HEK293 (cell line): ENCODE data around the gene CTSE.

Experiments
- CTCF ChIA-PET: fragments of 350-600 bp; formaldehyde crosslinking; extraction: SDS; loops from one replicate; lab custom pipeline; 2021; ENCODE audit warnings: antibody characterized with exemption; lab: Yijun Ruan, JAX
- POLR2A ChIA-PET: fragments of 300-600 bp; formaldehyde crosslinking; extraction: SDS; loops from one replicate; lab custom pipeline; 2020; ENCODE audit warnings: antibody characterized with exemption, inconsistent platforms; lab: Yijun Ruan, JAX
- H3K27ac ChIP-seq: fragments of 200-500 bp; sonication (Bioruptor generic); 2 replicates; pipeline ENCODE4 v1.5.1; 2014; ENCODE audit warnings: low read depth, low read length, control low read depth, inconsistent platforms; ENCODE audit errors: extremely low read depth
- H3K36me3 ChIP-seq, 2 experiments: fragments of 200-500 bp in 1 of 2; sonication (Bioruptor generic) in 1 of 2; 1 replicate in 1 of 2; 2 replicates in 1 of 2; pipeline ENCODE4 v1.5.1; 2014 to 2017; ENCODE audit warnings: inconsistent platforms in 2 of 2, low read length in 2 of 2; ENCODE audit not compliant: control insufficient read depth in 2 of 2, insufficient read depth in 1 of 2
- H3K4me1 ChIP-seq: fragments of 200-500 bp; sonication (Bioruptor generic); 2 replicates; pipeline ENCODE4 v1.5.1; 2014; ENCODE audit warnings: mild to moderate bottlenecking, low read length, inconsistent platforms; ENCODE audit not compliant: control insufficient read depth, insufficient read depth
- H3K4me3 ChIP-seq: 2 replicates; pipeline ENCODE4 v1.5.1; 2011; ENCODE audit warnings: low read depth, mild to moderate bottlenecking, control low read depth, low read length, moderate library complexity
- H3K9me3 ChIP-seq: fragments of 200-500 bp; sonication (Bioruptor generic); 2 replicates; pipeline ENCODE4 v1.5.1; 2014; ENCODE audit warnings: low read depth, low read length, inconsistent platforms; ENCODE audit not compliant: control insufficient read depth, insufficient read depth
- GLIS2 ChIP-seq: fragments of 450-650 bp; formaldehyde crosslinking; IDR thresholded peaks from 2 replicates; pipeline ENCODE4 v1.5.1; 2016; ENCODE audit warnings: missing biosample characterization, missing genetic modification characterization
- SALL2 ChIP-seq: fragments of 450-650 bp; formaldehyde crosslinking; IDR thresholded peaks from 2 replicates; pipeline ENCODE4 v1.5.0; 2017; ENCODE audit warnings: missing biosample characterization, mild to moderate bottlenecking, missing genetic modification characterization, borderline replicate concordance
- YY2 ChIP-seq: fragments of 450-650 bp; formaldehyde crosslinking; IDR thresholded peaks from 2 replicates; pipeline ENCODE4 v1.5.1; 2016; ENCODE audit warnings: missing biosample characterization, missing genetic modification characterization
- ZBTB1 ChIP-seq: fragments of 450-650 bp; formaldehyde crosslinking; IDR thresholded peaks from 2 replicates; pipeline ENCODE4 v1.5.1; 2016; ENCODE audit warnings: missing biosample characterization, missing genetic modification characterization
- ZFP41 ChIP-seq: fragments of 450-650 bp; formaldehyde crosslinking; IDR thresholded peaks from 2 replicates; pipeline ENCODE4 v1.5.1; 2016; ENCODE audit warnings: missing biosample characterization, missing genetic modification characterization, borderline replicate concordance
- ZNF146 ChIP-seq: fragments of 450-650 bp; formaldehyde crosslinking; IDR thresholded peaks from 2 replicates; pipeline ENCODE4 v1.5.1; 2016; ENCODE audit warnings: missing biosample characterization, missing genetic modification characterization
- ZNF221 ChIP-seq: fragments of 450-650 bp; formaldehyde crosslinking; IDR thresholded peaks from 2 replicates; pipeline ENCODE4 v1.5.1; 2017; ENCODE audit warnings: missing biosample characterization, missing genetic modification characterization, borderline replicate concordance
- ZNF266 ChIP-seq: fragments of 450-650 bp; formaldehyde crosslinking; IDR thresholded peaks from 2 replicates; pipeline ENCODE4 v1.5.1; 2016; ENCODE audit warnings: missing biosample characterization, missing genetic modification characterization, low read depth
- ZNF37A ChIP-seq: fragments of 450-650 bp; IDR thresholded peaks from 2 replicates; pipeline ENCODE4 v1.5.1; 2018; ENCODE audit warnings: missing biosample characterization, missing genetic modification characterization
- ZNF473 ChIP-seq: fragments of 450-650 bp; formaldehyde crosslinking; IDR thresholded peaks from 2 replicates; pipeline ENCODE4 v1.5.1; 2017; ENCODE audit warnings: missing biosample characterization, missing genetic modification characterization
- ZNF626 ChIP-seq: fragments of 450-650 bp; sonication (Bioruptor Pico); formaldehyde crosslinking; IDR thresholded peaks from 2 replicates; pipeline ENCODE4 v1.5.1; 2018; ENCODE audit warnings: missing biosample characterization, missing genetic modification characterization, inconsistent platforms
- ZNF658 ChIP-seq: fragments of 450-650 bp; formaldehyde crosslinking; IDR thresholded peaks from 2 replicates; pipeline ENCODE4; 2016; ENCODE audit warnings: missing biosample characterization, missing genetic modification characterization
- ZNF677 ChIP-seq: fragments of 450-650 bp; IDR thresholded peaks from 2 replicates; pipeline ENCODE4 v1.5.0; 2018; ENCODE audit warnings: missing biosample characterization, mild to moderate bottlenecking, missing genetic modification characterization, moderate library complexity
- ZNF701 ChIP-seq: fragments of 450-650 bp; formaldehyde crosslinking; IDR thresholded peaks from 2 replicates; pipeline ENCODE4 v1.5.1; 2016; ENCODE audit warnings: missing biosample characterization, missing genetic modification characterization
- ZNF747 ChIP-seq: fragments of 450-650 bp; formaldehyde crosslinking; IDR thresholded peaks from 2 replicates; pipeline ENCODE4 v1.5.1; 2016; ENCODE audit warnings: missing biosample characterization, missing genetic modification characterization
- ZNF792 ChIP-seq: fragments of 450-650 bp; formaldehyde crosslinking; IDR thresholded peaks from 2 replicates; pipeline ENCODE4 v1.5.1; 2016; ENCODE audit warnings: missing biosample characterization, missing genetic modification characterization
- ZNF830 ChIP-seq: fragments of 450-650 bp; IDR thresholded peaks from 2 replicates; pipeline ENCODE4 v1.5.0; 2018; ENCODE audit warnings: missing biosample characterization, missing genetic modification characterization, low read depth, mild to moderate bottlenecking, moderate library complexity
- TF ChIP-seq, protein P1 (sequence below): fragments of 450-650 bp; formaldehyde crosslinking; IDR thresholded peaks from 2 replicates; pipeline ENCODE4 v1.5.1; 2016; ENCODE audit warnings: missing biosample characterization, missing genetic modification characterization, borderline replicate concordance
- TF ChIP-seq, protein P2 (sequence below): fragments of 450-650 bp; formaldehyde crosslinking; IDR thresholded peaks from 2 replicates; pipeline ENCODE4 v1.5.1; 2016; ENCODE audit warnings: missing biosample characterization, missing genetic modification characterization, borderline replicate concordance
- TF ChIP-seq, protein P3 (sequence below): fragments of 450-650 bp; formaldehyde crosslinking; IDR thresholded peaks from 2 replicates; pipeline ENCODE4 v1.5.1; 2016; ENCODE audit warnings: missing biosample characterization, missing genetic modification characterization

CTSE gene

DNA sequence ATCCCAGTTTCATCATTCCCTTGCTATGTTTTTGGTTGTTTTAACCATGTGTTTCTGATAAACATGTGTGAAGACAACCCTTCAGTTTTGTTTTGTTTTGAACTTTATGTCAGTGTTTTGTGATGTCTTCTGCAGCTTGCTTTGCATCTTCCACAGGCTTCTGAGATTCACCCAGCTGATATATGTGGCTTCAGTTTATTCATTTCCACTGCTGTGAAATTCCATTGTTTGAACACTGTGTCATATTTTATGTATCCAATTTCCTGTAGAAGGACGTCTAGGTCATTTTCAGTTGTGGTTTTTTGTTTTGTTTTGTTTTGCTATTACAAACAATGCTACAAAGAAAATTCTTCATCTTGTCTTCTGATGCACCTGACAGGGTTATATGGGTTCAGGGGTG, 53.2 kb downstream of the CTSE start:
- no peaks in the 10 kb centered on the region for H3K9me3 ChIP-seq
- no peaks in the 10 kb centered on the region for H3K4me1 ChIP-seq
- H3K27ac ChIP-seq, result no peak overlapping the region
- H3K4me3 ChIP-seq, result no peak overlapping the region
- ChIA-PET CTCF (interaction anchor here (0.6 to 4.5 kb wide), 5 partner anchors 14 to 312 kb away, joined by 3 to 39 read pairs (median 4); no protein-coding TSS in a partner anchor), POLR2A (no interaction called here)
- H3K36me3 ChIP-seq, result no peaks in the 10 kb centered on the region
- no peak for TF ChIP-seq ZNF792 (tag by site-specific recombination)
- TF ChIP-seq ZBTB1, result no peak
- no peak for TF ChIP-seq ZFP41 (tag by site-specific recombination)
- TF ChIP-seq SALL2, result no peak
- TF ChIP-seq, protein P1, sequence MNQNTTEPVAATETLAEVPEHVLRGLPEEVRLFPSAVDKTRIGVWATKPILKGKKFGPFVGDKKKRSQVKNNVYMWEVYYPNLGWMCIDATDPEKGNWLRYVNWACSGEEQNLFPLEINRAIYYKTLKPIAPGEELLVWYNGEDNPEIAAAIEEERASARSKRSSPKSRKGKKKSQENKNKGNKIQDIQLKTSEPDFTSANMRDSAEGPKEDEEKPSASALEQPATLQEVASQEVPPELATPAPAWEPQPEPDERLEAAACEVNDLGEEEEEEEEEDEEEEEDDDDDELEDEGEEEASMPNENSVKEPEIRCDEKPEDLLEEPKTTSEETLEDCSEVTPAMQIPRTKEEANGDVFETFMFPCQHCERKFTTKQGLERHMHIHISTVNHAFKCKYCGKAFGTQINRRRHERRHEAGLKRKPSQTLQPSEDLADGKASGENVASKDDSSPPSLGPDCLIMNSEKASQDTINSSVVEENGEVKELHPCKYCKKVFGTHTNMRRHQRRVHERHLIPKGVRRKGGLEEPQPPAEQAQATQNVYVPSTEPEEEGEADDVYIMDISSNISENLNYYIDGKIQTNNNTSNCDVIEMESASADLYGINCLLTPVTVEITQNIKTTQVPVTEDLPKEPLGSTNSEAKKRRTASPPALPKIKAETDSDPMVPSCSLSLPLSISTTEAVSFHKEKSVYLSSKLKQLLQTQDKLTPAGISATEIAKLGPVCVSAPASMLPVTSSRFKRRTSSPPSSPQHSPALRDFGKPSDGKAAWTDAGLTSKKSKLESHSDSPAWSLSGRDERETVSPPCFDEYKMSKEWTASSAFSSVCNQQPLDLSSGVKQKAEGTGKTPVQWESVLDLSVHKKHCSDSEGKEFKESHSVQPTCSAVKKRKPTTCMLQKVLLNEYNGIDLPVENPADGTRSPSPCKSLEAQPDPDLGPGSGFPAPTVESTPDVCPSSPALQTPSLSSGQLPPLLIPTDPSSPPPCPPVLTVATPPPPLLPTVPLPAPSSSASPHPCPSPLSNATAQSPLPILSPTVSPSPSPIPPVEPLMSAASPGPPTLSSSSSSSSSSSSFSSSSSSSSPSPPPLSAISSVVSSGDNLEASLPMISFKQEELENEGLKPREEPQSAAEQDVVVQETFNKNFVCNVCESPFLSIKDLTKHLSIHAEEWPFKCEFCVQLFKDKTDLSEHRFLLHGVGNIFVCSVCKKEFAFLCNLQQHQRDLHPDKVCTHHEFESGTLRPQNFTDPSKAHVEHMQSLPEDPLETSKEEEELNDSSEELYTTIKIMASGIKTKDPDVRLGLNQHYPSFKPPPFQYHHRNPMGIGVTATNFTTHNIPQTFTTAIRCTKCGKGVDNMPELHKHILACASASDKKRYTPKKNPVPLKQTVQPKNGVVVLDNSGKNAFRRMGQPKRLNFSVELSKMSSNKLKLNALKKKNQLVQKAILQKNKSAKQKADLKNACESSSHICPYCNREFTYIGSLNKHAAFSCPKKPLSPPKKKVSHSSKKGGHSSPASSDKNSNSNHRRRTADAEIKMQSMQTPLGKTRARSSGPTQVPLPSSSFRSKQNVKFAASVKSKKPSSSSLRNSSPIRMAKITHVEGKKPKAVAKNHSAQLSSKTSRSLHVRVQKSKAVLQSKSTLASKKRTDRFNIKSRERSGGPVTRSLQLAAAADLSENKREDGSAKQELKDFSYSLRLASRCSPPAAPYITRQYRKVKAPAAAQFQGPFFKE (tag by site-specific recombination), result no peak
- TF ChIP-seq ZNF658 (tag by site-specific recombination), result no peak
- no peak for TF ChIP-seq ZNF747 (tag by site-specific recombination)
- TF ChIP-seq, protein P2, sequence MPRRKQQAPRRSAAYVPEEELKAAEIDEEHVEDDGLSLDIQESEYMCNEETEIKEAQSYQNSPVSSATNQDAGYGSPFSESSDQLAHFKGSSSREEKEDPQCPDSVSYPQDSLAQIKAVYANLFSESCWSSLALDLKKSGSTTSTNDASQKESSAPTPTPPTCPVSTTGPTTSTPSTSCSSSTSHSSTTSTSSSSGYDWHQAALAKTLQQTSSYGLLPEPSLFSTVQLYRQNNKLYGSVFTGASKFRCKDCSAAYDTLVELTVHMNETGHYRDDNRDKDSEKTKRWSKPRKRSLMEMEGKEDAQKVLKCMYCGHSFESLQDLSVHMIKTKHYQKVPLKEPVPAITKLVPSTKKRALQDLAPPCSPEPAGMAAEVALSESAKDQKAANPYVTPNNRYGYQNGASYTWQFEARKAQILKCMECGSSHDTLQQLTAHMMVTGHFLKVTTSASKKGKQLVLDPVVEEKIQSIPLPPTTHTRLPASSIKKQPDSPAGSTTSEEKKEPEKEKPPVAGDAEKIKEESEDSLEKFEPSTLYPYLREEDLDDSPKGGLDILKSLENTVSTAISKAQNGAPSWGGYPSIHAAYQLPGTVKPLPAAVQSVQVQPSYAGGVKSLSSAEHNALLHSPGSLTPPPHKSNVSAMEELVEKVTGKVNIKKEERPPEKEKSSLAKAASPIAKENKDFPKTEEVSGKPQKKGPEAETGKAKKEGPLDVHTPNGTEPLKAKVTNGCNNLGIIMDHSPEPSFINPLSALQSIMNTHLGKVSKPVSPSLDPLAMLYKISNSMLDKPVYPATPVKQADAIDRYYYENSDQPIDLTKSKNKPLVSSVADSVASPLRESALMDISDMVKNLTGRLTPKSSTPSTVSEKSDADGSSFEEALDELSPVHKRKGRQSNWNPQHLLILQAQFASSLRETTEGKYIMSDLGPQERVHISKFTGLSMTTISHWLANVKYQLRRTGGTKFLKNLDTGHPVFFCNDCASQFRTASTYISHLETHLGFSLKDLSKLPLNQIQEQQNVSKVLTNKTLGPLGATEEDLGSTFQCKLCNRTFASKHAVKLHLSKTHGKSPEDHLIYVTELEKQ (tag by site-specific recombination), result no peak
- TF ChIP-seq ZNF266 (tag by site-specific recombination), result no peak
- TF ChIP-seq ZNF146, result no peak
- no peak for TF ChIP-seq GLIS2
- TF ChIP-seq, protein P3, sequence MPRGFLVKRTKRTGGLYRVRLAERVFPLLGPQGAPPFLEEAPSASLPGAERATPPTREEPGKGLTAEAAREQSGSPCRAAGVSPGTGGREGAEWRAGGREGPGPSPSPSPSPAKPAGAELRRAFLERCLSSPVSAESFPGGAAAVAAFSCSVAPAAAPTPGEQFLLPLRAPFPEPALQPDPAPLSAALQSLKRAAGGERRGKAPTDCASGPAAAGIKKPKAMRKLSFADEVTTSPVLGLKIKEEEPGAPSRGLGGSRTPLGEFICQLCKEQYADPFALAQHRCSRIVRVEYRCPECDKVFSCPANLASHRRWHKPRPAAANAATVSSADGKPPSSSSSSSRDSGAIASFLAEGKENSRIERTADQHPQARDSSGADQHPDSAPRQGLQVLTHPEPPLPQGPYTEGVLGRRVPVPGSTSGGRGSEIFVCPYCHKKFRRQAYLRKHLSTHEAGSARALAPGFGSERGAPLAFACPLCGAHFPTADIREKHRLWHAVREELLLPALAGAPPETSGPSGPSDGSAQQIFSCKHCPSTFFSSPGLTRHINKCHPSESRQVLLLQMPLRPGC (tag by site-specific recombination), result no peak
- no peak for TF ChIP-seq ZNF221 (tag by site-specific recombination)
- TF ChIP-seq ZNF677 (tag by site-specific recombination), result no peak
- no peak for TF ChIP-seq ZNF473 (tag by site-specific recombination)

DNA sequence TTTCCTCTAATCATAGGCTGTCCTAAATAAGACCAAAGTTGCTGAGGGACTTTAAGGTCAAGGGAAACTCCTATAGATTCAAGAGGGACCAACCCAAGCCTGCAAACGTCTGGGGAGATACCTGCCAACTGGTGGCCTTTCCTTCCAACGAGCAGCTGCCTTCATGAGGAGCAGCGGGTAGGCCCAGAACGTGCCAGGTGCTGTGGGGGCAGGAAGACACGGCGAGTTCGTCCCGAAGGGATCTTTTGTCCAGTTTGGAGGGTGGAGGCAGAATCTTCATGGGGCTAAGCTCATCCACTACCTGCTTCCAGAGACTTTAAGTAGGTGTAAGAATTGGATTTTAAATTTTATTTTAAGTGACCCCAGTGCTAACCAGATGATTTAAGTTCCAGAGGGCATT, 54.5 kb downstream of the CTSE start:
- ChIA-PET POLR2A (no interaction called here), CTCF (interaction anchor here (3.4 to 4.5 kb wide), 2 partner anchors 9 to 50 kb away, joined by 29 to 39 read pairs; no protein-coding TSS in a partner anchor)
- no peaks in the 10 kb centered on the region for H3K4me1 ChIP-seq
- H3K9me3 ChIP-seq, result no peaks in the 10 kb centered on the region
- H3K36me3 ChIP-seq, result no peaks in the 10 kb centered on the region
- no peak overlapping the region for H3K27ac ChIP-seq
- TF ChIP-seq ZNF146 (no peak), ZNF830 (no peak), ZNF626 (tag by site-specific recombination) (no peak), ZNF701 (tag by site-specific recombination) (no peak), ZNF37A (tag by site-specific recombination) (no peak), YY2 (tag by site-specific recombination) (no peak)
- no peak overlapping the region for H3K4me3 ChIP-seq
